ENCODE results near the gene KLHL2.

- TF ChIP-seq CTCF (IDR thresholded peaks at IDR 0.05) (no peak), EZH2 (IDR thresholded peaks at IDR 0.05) (no peak)
These were observed 140.5 kb downstream of the KLHL2 start for GRCh38 chr4:165347647-165348569.
